HK-2 (cell line): Measurements from ENCODE around the gene CISD3.
"Not testable (repeated sequence)": the region's sequence is repeated elsewhere in the genome, so short reads cannot be mapped to it uniquely, and the experiment has no call there.

Experiments used
- DNase-seq: peaks from one replicate; pipeline ENCODE4 v3.0.0-alpha.2; 2018; ENCODE audit not compliant: unreplicated experiment

The CISD3 gene

DNA sequence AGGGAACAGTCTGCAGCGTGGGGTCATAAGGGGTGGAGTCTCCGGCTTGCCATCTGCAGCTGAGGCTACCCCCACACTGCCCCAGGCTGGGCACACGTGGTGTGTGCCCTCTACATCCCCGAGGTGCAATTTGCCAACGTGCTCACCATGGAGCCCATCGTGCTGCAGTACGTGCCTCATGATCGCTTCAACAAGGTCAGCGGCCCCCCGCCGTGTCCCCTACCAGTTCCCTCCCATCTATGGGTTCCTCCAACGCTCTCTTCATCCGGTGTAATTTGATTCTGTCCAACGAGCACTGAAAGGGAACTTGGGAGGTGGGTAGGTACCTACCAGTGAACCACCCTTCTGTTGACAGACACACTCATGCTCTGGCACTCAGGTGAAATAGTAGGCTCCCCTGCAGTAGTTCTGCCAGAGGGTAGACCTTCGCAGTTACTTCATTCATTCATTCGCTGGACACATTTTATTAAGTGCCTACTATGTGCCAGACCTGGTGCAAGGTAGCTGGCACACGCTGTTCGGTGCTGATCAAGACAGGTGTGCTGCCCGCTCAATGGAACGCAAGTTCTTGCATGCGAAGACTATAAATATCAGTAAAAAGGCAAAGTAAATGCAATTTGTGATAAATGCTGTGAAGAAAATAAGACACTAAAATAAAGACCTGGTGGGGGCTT lies 22.3 kb upstream of the CISD3 start:
- no peak for DNase-seq

DNA sequence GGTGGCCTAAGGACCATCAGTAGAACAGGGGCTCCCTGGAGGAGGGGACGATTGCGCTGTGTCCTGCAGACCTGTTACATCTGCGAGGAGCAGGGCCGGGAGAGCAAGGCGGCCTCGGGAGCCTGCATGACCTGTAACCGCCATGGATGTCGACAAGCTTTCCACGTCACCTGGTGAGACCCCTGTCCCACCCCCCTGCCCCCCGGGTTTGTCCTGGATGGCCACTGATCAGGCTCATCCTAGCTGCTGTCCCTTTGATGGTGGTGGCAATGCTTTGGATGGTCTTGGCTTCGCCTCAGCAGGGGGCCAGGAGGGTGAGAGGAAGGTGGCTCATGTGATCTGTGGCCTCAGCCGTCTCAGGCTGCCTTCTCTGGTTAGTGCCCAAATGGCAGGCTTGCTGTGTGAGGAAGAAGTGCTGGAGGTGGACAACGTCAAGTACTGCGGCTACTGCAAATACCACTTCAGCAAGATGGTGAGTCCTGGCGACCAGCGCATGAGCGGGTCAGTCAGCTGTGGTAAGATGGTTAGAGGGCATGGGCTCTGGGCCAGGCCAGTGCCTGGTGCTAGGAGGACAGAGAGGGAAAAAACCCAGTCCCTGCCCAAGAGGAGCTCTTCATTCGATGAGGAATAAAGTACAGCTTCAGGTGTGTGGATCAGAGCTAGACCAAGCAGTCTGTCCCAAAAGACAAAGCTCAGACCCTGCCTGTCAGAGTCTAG lies 20.9 kb upstream of the CISD3 start:
- no peak for DNase-seq

DNA sequence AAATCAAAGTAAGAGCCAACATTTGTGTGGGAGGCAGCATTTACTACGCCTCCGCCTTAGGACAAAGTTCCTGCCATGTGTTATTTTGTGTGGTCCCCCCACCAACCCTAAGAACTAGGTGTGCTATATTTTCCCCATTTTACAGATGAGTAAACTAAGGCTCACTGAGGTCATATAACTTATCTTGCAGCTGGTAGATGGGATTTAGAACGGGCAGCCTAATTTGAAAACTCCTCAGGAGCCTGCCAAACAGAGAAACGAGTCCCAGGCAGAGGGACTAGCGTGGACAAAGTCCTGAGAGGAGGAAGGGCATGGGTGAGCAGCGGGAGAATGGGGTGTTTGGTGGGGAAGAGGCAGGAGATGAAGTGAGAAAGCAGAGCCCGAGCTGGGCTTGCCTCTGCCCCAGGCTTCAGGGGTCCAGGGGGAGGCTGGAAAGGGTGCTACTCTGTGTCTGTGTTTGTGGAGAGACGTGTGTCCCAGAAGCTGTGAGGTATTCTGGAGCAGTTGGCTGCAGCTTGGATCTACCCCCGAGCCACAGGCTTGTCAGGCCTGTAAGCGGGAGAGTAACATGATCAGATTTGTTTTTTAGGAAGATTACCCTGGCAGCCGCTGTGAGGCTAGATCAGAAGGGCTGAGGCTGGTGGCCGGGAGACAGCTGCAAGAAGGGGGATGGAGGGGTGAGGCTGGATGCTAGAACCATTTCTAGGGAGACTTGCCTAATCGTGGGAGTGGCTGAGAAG lies 20.1 kb upstream of the CISD3 start:
- no peak for DNase-seq

DNA sequence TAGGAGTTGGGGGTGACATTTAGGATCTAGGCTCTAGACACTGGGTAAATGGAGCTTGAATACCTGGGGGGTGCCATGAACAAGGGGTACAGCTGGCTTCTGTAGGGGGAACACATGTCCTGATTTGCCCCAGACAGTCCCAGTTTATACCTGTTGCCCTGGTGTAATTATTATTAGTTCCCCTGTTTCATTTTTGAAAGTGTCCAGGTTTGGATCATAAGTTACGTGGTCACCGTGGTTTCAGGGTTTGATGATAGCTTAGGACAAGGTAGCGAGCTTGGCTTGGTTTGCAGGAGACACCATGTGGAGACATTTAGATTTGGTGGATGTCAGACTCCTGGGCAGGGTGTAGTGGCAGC lies 19.6 kb upstream of the CISD3 start:
- DNase-seq, result no peak

DNA sequence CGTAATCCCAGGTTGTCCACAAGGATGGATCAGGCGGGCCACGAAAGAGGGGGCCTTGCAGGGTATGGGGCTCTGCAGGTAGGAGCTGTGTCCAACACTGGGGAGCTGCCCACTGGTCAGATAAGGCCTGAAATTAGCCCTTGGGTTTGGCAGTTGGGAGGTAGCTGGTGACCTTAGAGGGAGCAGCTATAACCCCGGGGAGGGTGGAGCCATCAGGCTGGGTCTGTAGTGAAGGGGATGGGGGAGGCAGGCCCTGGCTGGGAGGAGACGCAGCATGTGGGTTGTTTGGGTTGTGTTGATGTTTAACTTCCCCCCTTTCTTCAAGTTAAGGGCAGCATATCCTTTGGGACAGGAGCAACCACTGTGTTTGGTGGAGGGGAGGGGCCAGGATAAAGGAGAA lies 19.2 kb upstream of the CISD3 start:
- DNase-seq, result no peak

DNA sequence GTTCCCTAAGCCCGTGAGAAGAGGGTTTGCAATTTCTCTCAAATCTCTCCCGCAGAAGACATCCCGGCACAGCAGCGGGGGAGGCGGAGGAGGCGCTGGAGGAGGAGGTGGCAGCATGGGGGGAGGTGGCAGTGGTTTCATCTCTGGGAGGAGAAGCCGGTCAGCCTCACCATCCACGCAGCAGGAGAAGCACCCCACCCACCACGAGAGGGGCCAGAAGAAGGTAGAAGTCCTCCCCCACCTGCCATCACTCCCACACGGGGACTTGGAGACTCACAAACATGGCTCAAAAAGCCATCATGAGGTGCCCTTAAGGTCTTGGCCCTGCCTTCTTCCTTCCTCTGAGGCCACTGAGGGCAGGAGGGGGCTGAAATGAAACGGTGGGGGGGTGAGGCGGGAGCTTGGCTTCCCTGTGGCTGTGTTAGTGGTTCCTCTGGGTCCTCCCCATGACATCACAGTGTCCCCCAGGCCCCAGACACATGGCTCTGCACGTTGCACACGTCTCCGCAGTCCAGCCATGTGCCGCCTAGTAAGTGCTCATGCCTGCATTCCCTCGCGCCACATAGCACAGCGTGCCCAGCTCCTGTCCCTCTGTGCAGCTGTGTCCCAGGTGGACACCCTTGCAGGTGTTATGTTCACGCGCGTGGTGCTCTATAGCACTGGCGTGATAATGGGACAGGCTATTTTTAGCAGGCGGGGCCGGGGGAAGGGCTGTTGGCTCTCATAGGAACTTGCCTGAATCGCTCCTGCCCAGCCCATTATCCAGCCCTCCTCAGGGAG lies 18.2 kb upstream of the CISD3 start:
- DNase-seq, result no peak

DNA sequence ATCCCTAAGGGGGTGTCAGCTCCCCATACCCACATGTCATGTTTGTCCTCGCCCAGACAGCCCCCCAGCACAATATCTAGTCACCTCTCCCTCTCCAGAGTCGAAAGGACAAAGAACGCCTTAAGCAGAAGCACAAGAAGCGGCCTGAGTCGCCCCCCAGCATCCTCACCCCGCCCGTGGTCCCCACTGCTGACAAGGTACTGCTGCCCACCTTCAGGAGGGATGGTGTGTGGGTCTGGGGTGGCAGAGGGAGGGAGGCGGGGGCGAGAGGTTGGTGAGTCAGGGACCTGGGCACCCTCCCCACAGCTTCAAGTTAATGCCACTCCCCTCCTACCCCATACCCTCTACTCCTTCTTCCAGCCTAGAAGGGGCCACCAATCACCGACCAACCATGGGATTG lies 17.5 kb upstream of the CISD3 start:
- no peak for DNase-seq

DNA sequence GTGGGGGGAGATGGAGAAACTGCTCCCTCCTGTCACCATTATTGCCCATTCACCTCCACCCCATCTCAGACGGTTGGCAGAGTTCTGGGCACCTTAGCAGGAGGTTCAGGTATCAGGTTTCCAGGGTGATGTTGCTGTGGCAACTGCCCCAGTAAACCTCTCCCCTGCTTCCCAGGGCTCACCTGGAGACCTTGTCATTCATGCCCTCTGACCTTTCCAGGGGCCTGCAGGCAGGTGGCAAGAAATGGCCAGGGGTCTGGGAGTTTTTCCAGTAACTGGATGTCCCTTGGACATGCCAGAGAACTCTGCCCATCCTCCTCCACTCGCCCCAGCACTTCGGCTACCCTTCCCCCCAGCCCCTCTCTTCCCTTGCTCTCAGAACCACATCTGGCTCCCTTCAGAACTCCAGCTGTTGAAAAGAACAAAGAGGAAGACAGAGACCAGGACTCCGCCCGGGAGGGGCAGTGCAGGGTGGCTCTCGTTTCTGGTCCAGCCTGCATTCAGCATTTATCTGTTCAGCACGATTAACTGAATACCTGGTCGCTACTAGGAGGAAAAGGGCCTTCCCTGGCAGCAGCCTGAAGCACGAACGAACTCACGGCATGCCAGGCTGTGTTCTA lies 16.6 kb upstream of the CISD3 start:
- no peak for DNase-seq

DNA sequence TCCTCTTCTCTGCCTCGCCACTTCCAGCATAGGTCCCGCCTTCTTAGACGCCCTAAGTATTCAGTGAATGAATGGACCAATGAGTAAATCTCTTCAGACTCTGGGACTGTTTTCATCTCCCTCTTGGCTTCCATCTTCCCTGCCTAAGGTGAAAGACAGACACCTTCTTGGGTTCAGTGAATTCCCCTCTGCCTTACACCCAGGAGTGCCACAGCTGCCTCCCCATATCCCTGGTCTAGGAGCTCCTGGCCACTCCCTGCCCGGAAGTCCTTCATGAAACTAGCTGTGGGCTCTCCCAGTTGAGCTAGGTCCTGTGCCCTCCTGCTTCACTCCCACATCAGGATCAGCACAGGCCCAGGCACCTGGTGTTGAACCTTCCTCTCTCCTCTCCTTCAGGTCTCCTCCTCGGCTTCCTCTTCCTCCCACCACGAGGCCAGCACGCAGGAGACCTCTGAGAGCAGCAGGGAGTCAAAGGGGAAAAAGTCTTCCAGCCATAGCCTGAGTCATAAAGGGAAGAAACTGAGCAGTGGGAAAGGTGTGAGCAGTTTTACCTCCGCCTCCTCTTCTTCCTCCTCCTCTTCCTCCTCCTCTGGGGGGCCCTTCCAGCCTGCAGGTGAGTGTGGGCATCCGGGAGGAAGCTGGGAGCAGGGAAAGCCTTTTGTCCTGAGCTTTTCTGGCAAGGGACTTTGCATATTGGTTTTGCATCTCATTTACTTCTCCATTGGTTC lies 14.8 kb upstream of the CISD3 start:
- no peak for DNase-seq

DNA sequence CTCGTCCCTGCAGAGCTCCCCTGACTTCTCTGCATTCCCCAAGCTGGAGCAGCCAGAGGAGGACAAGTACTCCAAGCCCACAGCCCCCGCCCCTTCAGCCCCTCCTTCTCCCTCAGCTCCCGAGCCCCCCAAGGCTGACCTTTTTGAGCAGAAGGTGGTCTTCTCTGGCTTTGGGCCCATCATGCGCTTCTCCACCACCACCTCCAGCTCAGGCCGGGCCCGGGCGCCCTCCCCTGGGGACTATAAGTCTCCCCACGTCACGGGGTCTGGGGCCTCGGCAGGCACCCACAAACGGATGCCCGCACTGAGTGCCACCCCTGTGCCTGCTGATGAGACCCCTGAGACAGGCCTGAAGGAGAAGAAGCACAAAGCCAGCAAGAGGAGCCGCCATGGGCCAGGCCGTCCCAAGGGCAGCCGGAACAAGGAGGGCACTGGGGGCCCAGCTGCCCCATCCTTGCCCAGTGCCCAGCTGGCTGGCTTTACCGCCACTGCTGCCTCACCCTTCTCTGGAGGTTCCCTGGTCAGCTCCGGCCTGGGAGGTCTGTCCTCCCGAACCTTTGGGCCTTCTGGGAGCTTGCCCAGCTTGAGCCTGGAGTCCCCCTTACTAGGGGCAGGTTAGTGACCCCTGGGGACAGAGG lies 13.7 kb upstream of the CISD3 start:
- no peak for DNase-seq

DNA sequence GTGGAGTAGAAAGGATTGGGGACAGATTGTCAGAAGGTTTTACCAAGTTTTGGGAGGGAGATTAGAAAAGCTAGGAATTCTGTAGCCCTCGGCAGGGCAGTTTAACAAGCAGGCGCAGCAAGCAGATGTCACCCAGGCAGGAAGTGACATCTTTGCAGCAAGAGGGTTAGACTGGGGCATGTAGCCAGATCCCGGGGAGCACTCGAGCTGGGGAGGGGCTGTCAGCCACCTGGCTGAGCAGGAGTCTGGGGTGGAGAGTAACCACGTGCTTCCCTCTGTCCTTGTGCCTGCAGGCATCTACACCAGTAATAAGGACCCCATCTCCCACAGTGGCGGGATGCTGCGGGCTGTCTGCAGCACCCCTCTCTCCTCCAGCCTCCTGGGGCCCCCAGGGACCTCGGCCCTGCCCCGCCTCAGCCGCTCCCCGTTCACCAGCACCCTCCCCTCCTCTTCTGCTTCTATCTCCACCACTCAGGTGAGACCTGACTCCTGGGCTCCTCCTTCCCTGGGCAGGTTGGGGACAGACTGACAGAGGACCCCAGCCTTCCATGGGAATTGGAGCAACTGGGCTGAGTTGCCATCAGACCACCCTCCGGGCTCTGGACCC lies 12.9 kb upstream of the CISD3 start:
- DNase-seq, result no peak

DNA sequence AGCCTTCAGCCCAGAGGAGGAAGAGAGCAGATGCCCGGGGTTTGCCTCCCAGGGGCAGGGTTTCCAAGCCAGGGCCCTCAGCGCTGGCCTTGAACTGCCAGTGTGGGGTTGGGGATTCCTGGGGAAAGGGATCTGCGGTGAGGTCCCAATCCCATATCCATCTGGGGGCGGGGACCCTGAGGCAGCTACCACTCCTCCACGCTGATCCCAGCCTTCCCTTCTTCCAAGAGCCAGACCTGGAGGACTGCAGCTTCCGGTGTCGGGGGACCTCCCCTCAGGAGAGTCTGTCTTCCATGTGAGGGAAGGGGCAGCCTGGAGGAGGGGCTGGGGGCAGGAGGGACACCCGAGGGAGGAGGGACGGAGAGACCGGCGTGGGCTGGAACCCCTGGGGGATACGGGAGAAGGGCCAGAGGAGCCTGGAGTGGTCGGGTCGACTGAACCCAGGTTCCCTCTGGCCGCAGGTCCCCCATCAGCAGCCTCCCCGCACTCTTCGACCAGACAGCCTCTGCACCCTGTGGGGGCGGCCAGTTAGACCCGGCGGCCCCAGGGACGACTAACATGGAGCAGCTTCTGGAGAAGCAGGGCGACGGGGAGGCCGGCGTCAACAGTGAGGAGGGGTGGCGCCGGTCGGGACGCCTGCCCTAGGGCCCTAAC lies 10.7 kb upstream of the CISD3 start:
- no peak for DNase-seq

DNA sequence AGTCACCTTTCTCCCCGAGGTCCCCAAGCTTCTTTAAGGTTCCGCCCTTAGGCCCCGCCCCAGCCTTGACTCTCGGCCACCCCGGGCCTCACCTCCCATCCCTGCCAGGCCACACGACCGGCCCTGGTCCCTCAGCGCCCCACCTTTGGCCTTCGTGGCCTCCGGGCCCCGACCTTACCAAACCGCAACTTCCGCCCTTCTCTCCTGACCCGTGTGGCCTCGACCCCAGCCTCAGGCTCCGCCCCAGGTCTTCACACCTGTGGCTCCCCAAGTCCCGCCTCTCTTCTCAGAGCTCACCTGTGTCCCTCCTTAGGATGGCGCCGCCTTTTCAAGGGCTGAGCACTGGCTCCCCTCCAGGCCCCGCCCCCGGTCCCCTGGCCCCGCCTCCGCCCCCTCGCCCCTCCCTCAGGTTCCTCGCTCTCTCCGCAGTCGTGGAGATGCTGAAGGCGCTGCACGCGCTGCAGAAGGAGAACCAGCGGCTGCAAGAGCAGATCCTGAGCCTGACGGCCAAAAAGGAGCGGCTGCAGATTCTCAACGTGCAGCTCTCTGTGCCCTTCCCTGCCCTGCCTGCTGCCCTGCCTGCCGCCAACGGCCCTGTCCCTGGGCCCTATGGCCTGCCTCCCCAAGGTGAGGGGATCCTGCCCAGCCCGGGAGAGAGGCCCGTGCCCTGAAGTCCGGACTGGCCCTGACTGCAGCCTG lies 10.0 kb upstream of the CISD3 start:
- no peak for DNase-seq

DNA sequence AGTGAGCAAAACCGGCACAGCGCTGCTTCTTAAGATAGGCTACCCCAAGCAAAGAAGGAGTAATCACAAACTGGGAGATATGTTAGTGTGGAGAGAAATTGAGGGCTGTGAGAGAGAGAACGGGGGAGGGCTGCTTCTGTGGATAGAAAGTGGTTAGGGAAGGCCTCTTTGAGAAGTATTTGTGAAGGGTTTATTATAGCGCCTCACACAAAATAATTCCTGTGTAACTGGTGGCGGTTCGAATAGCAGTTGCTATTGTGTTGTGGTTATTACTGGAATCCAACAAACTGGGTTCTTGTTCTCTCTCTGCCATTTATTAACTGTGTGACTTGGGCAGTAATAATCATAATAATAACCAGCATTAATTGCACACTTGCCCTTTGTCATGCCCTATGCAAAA lies 9.2 kb upstream of the CISD3 start:
- no peak for DNase-seq

DNA sequence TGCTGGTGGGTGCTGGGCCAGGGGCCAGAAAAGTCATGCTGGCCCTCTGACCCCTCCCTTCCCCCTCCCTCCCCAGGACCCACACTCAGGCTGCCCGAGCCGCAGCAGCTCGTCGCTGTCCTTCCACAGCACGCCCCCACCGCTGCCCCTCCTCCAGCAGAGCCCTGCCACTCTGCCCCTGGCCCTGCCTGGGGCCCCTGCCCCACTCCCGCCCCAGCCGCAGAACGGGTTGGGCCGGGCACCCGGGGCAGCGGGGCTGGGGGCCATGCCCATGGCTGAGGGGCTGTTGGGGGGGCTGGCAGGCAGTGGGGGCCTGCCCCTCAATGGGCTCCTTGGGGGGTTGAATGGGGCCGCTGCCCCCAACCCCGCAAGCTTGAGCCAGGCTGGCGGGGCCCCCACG lies 8.3 kb upstream of the CISD3 start:
- no peak for DNase-seq

DNA sequence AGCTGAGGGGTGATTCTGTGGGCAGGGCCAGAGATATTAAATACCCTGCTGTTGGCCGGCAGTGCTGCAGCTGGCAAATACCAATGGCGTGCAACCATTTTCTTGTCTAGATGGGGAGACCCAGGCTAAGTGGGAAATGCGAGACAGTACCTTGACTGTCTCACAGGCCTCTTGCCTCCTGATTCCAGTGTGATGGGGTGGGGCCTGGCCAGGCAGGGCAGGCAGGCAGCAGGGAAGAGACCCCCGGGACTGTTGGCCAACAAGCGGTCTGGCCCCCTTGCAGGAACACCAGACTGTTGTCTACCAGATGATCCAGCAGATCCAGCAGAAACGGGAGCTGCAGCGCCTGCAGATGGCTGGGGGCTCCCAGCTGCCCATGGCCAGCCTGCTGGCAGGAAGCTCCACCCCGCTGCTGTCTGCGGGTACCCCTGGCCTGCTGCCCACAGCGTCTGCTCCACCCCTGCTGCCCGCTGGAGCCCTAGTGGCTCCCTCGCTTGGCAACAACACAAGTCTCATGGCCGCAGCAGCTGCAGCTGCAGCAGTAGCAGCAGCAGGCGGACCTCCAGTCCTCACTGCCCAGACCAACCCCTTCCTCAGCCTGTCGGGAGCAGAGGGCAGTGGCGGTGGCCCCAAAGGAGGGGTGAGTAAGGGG lies 5.7 kb upstream of the CISD3 start:
- DNase-seq, result no peak

DNA sequence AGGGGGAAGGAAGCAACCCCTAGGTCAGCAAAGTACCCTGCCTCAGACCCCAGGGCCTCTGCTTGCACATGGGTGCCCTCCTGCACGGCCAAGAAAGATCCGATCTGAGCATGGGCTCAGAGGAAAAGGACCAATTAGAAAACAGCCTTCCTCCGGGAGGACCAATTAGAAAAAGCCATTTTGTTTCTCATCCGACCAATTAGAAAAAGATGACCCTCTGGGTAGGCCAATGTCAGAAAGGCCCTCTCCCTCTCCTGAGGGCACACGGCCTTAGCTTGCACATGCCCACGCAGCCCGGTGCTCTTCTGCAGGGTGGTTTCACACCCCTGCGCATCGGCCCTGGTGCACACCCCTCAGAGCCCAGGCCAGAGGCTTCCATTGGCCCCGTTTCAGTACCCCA lies 5.1 kb upstream of the CISD3 start:
- DNase-seq, result no peak

DNA sequence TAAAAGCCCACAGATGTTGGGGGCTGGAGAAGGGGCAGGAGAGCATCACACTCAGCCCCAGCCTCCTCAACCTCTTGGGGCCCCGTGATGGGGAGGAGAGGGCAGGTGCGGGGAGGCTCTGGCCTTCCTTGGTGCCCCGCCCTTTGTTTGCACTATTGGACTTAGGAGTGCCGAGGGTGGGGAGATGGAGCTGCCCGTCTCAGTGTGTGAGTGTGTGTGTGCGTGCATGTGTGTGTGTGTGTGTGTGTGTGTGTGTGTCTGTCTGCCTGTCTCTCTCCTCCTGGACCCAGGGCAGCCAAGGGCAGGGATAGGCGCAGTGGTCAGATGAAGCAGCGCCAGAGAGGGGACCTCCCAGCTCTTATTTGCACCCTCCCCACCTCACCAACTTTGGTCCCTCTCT lies 4.0 kb upstream of the CISD3 start:
- not testable (repeated sequence) for DNase-seq

DNA sequence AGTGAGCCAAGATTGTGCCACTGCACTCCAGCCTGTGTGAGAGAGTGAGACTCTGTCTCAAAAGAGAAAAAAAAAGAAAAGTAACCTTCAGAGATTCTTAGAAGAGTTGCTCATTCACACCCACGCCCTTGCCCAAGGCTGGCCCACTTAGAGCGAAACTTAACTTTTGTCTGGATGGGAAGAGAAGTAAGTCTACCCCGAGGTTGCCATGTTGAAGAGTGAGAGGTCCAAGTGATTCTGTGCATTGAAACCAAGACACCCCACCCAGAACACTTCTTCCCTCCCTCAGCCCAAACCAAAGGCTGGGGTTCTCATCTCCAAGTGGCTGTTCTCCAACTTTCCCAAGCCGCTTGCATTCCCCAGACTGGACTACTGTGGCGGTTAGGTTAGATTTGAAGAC lies 2.4 kb upstream of the CISD3 start:
- no peak for DNase-seq
